ENCODE measurements around the gene PTGS1. TPM values are rescaled to one million over a fixed set of nuclear protein-coding genes. Genes with fewer than 3 reads are reported as not detected.
A peak's percentile ranks its signal among the peaks of the same experiment; 100 is the strongest.

PTGS1 gene
- total RNA-seq, 1 experiment from 2014 or later, result 61.2 TPM

GRCh38 chr9:122371846-122372245, 1.0 kb downstream of the PTGS1 start:
- intact Hi-C loops (cut with micrococcal nuclease; ENCODE audit: unreplicated experiment) (no loop called here), in situ Hi-C loops (cut with HindIII; ENCODE audit: low pct_unique_long_range_greater_than_20kb, low sequenced_read_pairs) (no loop called here)
- Histone ChIP-seq H3K9me3 (ENCODE audit: control insufficient read depth, insufficient read depth, low read depth, low read length) (no peaks in the 10 kb centered on the region), H3K4me1 (ENCODE audit: control insufficient read depth, insufficient read depth, low read length) (peaks cover 3% of the 10 kb centered on the region; the same call in 1 of the 2 replicates), H3K36me3 (ENCODE audit: control insufficient read depth, insufficient read depth, low read length) (no peaks in the 10 kb centered on the region), H3K27me3 (ENCODE audit: control insufficient read depth, insufficient read depth, low read length) (no peaks in the 10 kb centered on the region), H3K4me3 (ENCODE audit: low read depth in 2 of 2, low read length in 2 of 2) (peak overlapping the region in 1 of 2 experiments; percentile 5; a peak in 1 of 4 replicates), H3K27ac (ENCODE audit: low read length) (no peak overlapping the region)
- BruUV-seq (replicated peaks), result no TSS peak
- POLR2A ChIA-PET, result no interaction called here
- TF ChIP-seq TCF7L2 (IDR thresholded peaks at IDR 0.05; ENCODE audit: low read depth, low read length), result no peak
- TF ChIP-seq SIN3A (IDR thresholded peaks at IDR 0.05; ENCODE audit: borderline replicate concordance, insufficient read depth, low read depth, low read length), result no peak
- no peak for TF ChIP-seq POLR2AphosphoS5 (IDR thresholded peaks at IDR 0.05; ENCODE audit: low read depth, low read length)
- TF ChIP-seq, protein P1, sequence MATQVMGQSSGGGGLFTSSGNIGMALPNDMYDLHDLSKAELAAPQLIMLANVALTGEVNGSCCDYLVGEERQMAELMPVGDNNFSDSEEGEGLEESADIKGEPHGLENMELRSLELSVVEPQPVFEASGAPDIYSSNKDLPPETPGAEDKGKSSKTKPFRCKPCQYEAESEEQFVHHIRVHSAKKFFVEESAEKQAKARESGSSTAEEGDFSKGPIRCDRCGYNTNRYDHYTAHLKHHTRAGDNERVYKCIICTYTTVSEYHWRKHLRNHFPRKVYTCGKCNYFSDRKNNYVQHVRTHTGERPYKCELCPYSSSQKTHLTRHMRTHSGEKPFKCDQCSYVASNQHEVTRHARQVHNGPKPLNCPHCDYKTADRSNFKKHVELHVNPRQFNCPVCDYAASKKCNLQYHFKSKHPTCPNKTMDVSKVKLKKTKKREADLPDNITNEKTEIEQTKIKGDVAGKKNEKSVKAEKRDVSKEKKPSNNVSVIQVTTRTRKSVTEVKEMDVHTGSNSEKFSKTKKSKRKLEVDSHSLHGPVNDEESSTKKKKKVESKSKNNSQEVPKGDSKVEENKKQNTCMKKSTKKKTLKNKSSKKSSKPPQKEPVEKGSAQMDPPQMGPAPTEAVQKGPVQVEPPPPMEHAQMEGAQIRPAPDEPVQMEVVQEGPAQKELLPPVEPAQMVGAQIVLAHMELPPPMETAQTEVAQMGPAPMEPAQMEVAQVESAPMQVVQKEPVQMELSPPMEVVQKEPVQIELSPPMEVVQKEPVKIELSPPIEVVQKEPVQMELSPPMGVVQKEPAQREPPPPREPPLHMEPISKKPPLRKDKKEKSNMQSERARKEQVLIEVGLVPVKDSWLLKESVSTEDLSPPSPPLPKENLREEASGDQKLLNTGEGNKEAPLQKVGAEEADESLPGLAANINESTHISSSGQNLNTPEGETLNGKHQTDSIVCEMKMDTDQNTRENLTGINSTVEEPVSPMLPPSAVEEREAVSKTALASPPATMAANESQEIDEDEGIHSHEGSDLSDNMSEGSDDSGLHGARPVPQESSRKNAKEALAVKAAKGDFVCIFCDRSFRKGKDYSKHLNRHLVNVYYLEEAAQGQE (IDR thresholded peaks at IDR 0.05; ENCODE audit: insufficient read depth in 1 of 2, low read depth in 2 of 2, low read length in 1 of 2), result no peak
- no peak for TF ChIP-seq CTCF (IDR thresholded peaks at IDR 0.05)
- DNase-seq (ENCODE audit: low read depth, low spot score), result no peak
- ATAC-seq, result no peak
- CTCF ChIA-PET, result no interaction called here

DNA sequence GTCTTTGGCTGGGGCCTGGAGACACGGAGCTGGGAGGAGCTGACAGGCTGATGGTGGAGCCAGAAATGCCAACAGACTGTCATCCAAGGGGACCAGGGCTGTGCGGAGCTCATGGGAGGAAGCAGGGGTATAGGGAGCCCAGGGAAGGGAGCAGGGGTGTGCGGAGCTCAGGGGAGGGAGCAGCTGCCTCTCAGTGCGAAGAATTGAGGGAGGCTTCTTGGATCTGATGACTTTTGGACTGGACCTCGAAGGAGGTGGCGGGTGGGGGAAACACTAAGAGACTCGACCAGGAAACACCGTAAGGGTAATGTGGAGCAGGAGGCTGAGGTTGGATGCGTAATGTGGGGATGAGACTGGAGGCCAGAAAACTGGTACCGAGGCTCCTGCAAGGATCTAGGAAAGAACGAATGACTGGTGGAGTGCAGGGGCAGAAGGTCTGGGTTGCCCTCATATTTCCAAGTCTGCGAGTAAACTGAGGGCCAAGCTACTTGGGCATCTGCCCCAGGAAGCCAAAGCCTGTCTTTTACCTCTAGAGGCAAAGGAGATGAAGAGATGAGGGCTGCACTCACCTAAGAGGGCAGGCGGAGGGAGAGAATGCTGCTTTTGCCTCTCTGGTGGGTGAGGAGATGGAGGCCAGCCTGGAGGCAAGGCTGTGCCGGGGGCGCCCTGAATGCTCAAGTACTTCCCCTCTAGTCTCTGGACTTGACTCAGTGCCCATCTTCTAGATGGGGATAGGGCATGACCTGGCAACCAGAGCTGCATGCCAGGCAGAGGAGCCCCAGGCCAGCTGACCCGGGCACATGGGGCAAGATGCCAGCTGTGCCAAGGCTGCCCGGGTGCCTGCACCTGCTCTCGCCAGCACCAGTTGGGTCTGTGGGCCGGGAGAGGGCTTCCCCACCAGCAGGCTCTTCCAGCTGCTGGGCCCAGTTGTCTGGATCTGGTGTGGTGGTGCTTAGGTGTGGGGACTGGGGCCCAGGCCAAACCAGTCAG, 2.3 kb downstream of the PTGS1 start:
- no peak overlapping the region for H3K4me3 ChIP-seq (ENCODE audit: low read depth in 2 of 2, low read length in 2 of 2)
- POLR2A ChIA-PET, result no interaction called here
- intact Hi-C loops (cut with micrococcal nuclease; ENCODE audit: unreplicated experiment) (no loop called here), in situ Hi-C loops (cut with HindIII; ENCODE audit: low pct_unique_long_range_greater_than_20kb, low sequenced_read_pairs) (no loop called here)
- ATAC-seq (no peak), DNase-seq (ENCODE audit: low read depth, low spot score) (no peak)
- no TSS peak for BruUV-seq (replicated peaks)
- H3K9me3 ChIP-seq (ENCODE audit: control insufficient read depth, insufficient read depth, low read depth, low read length), result no peaks in the 10 kb centered on the region
- H3K27me3 ChIP-seq (ENCODE audit: control insufficient read depth, insufficient read depth, low read length), result no peaks in the 10 kb centered on the region
- CTCF ChIA-PET, result no interaction called here
- no peak overlapping the region for H3K27ac ChIP-seq (ENCODE audit: low read length)
- no peaks in the 10 kb centered on the region for H3K36me3 ChIP-seq (ENCODE audit: control insufficient read depth, insufficient read depth, low read length)
- H3K4me1 ChIP-seq (ENCODE audit: control insufficient read depth, insufficient read depth, low read length), result peaks cover 6% of the 10 kb centered on the region; the same call in 1 of the 2 replicates
- TF ChIP-seq SIN3A (IDR thresholded peaks at IDR 0.05; ENCODE audit: borderline replicate concordance, insufficient read depth, low read depth, low read length), result no peak
- TF ChIP-seq CTCF (IDR thresholded peaks at IDR 0.05), result no peak
- TF ChIP-seq POLR2AphosphoS5 (IDR thresholded peaks at IDR 0.05; ENCODE audit: low read depth, low read length), result no peak
- TF ChIP-seq, protein P1 (IDR thresholded peaks at IDR 0.05; ENCODE audit: insufficient read depth in 1 of 2, low read depth in 2 of 2, low read length in 1 of 2), result no peak
- TF ChIP-seq TCF7L2 (IDR thresholded peaks at IDR 0.05; ENCODE audit: low read depth, low read length), result no peak
